SK-N-SH treated with all-trans-retinoic acid at 6 μM for 48 hours (cell line): ENCODE results near the gene FXR2.
"Not testable (repeated sequence)": the region's sequence is repeated elsewhere in the genome, so short reads cannot be mapped to it uniquely, and the experiment has no call there.

Experiments
- ARNTL ChIP-seq: fragments of 450-650 bp; formaldehyde crosslinking; IDR thresholded peaks from 2 replicates; pipeline ENCODE4 v1.5.0; 2020; ENCODE audit warnings: low read depth, mild to moderate bottlenecking, moderate library complexity, borderline replicate concordance
- BACH2 ChIP-seq: fragments of 250-450 bp; sonication (Bioruptor Pico); IDR thresholded peaks from 2 replicates; pipeline ENCODE4 v1.9.0; 2021; ENCODE audit warnings: mild to moderate bottlenecking, borderline replicate concordance
- CSDC2 ChIP-seq: fragments of 250-450 bp; sonication (Bioruptor Pico); IDR thresholded peaks from 2 replicates; pipeline ENCODE4 v1.5.0; 2020; ENCODE audit warnings: mild to moderate bottlenecking, moderate library complexity
- CSRNP3 ChIP-seq: fragments of 250-450 bp; sonication (Bioruptor Pico); IDR thresholded peaks from 2 replicates; pipeline ENCODE4 v1.5.1; 2021; ENCODE audit warnings: mild to moderate bottlenecking, moderate library complexity
- ESRRG ChIP-seq: fragments of 250-450 bp; sonication (Bioruptor Pico); IDR thresholded peaks from 2 replicates; pipeline ENCODE4 v1.6.1; 2021; ENCODE audit warnings: mild to moderate bottlenecking
- GLIS3 ChIP-seq: fragments of 250-450 bp; sonication (Bioruptor Pico); IDR thresholded peaks from 2 replicates; pipeline ENCODE4 v1.5.0; 2020; ENCODE audit warnings: mild to moderate bottlenecking, moderate library complexity
- ISL1 ChIP-seq: fragments of 250-450 bp; sonication (Bioruptor Pico); IDR thresholded peaks from 2 replicates; pipeline ENCODE4 v2.1.2; 2022; ENCODE audit warnings: mild to moderate bottlenecking, moderate library complexity
- PATZ1 ChIP-seq: fragments of 250-450 bp; sonication (Bioruptor Pico); IDR thresholded peaks from 2 replicates; pipeline ENCODE4 v1.8.0; 2020; ENCODE audit warnings: mild to moderate bottlenecking, moderate library complexity, borderline replicate concordance
- POU6F1 ChIP-seq: fragments of 250-450 bp; sonication (Bioruptor Pico); IDR thresholded peaks from 2 replicates; pipeline ENCODE4 v1.8.0; 2021; ENCODE audit warnings: low read depth, mild to moderate bottlenecking, moderate library complexity, borderline replicate concordance
- PPARA ChIP-seq: fragments of 250-450 bp; sonication (Bioruptor Pico); IDR thresholded peaks from 2 replicates; pipeline ENCODE4 v1.5.0; 2020; ENCODE audit warnings: mild to moderate bottlenecking, borderline replicate concordance
- SNAI2 ChIP-seq: fragments of 250-450 bp; sonication (Bioruptor Pico); IDR thresholded peaks from 2 replicates; pipeline ENCODE4 v1.5.0; 2020; ENCODE audit warnings: mild to moderate bottlenecking, moderate library complexity
- ZFP30 ChIP-seq: fragments of 450-650 bp; formaldehyde crosslinking; IDR thresholded peaks from 2 replicates; pipeline ENCODE4 v1.5.0; 2022; ENCODE audit warnings: mild to moderate bottlenecking, moderate library complexity
- ZNF70 ChIP-seq: fragments of 450-650 bp; formaldehyde crosslinking; IDR thresholded peaks from 2 replicates; pipeline ENCODE4 v1.5.0; 2020; ENCODE audit warnings: mild to moderate bottlenecking, moderate library complexity
- ZNF8 ChIP-seq: fragments of 450-650 bp; formaldehyde crosslinking; IDR thresholded peaks from 2 replicates; pipeline ENCODE4 v1.5.0; 2020; ENCODE audit warnings: mild to moderate bottlenecking, moderate library complexity

GRCh38 chr17:7597561-7597960 lies 17.1 kb downstream of the FXR2 start:
- not testable (repeated sequence) for TF ChIP-seq ESRRG (CRISPR knock-in tag); ARNTL (CRISPR knock-in tag); BACH2; POU6F1 (CRISPR knock-in tag); ISL1; GLIS3 (CRISPR knock-in tag); PATZ1 (CRISPR knock-in tag); CSDC2 (CRISPR knock-in tag); ZNF70 (CRISPR knock-in tag); SNAI2 (CRISPR knock-in tag); CSRNP3 (CRISPR knock-in tag); PPARA (CRISPR knock-in tag); ZNF8 (CRISPR knock-in tag); ZFP30
